Measurements from ENCODE around the gene PRR14L. TPM values are rescaled to one million over a fixed set of nuclear protein-coding genes. Genes with fewer than 3 reads are reported as not detected.
A peak's percentile ranks its signal among the peaks of the same experiment; 100 is the strongest.
"Not testable (repeated sequence)": the region's sequence is repeated elsewhere in the genome, so short reads cannot be mapped to it uniquely, and the experiment has no call there.

The PRR14L gene
- total and polyA plus RNA-seq, 7 experiments from 2014 or later, result 18.7 to 82.6 (median 46.9) TPM

- ChIA-PET POLR2A (no interaction called here), CTCF (no interaction called here)
- Mint-ChIP-seq H3K4me3 (no peak overlapping the region), H3K27ac (peak overlapping the region in 2 of 9 donors; percentile 5 to 10), H3K36me3 (peaks cover 12 to 33% (median 12%) of the 10 kb centered on the region in 5 donors), H3K9me3 (no peaks in the 10 kb centered on the region), H3K4me1 (peaks cover 0 to 6% (median 3%) of the 10 kb centered on the region in 7 donors), H3K27me3 (no peaks in the 10 kb centered on the region)
- Histone ChIP-seq H3K4me1 (ENCODE audit: control insufficient read depth in 2 of 2, insufficient read depth in 2 of 2, low read length in 2 of 2) (no peaks in the 10 kb centered on the region), H3K27me3 (ENCODE audit: control insufficient read depth in 2 of 2, insufficient read depth in 2 of 2, low read length in 2 of 2) (no peaks in the 10 kb centered on the region), H3K27ac (ENCODE audit: low read depth, low read length) (no peak overlapping the region), H3K36me3 (ENCODE audit: control insufficient read depth in 2 of 3, insufficient read depth in 3 of 3, low read length in 3 of 3) (peaks cover 0 to 35% (median 0%) of the 10 kb centered on the region in 3 experiments), H3K9me3 (ENCODE audit: control insufficient read depth in 2 of 3, low read length in 3 of 3) (no peaks in the 10 kb centered on the region), H3K4me3 (ENCODE audit: low read length) (no peak overlapping the region)
- intact Hi-C loops (cut with micrococcal nuclease), result no loop called here
- ATAC-seq (no peak), DNase-seq (no peak)
Observed at GRCh38 chr22:31682751-31683150, 67.2 kb downstream of the PRR14L start.

GRCh38 chr22:31681349-31682345, 68.3 kb downstream of the PRR14L start:
- peak overlapping the region in 3 of 9 donors; percentile 2 to 34 (median 25) for H3K27ac Mint-ChIP-seq
- ChIA-PET POLR2A (interaction anchor here (0.5 kb wide), 1 partner anchor 14 kb away, joined by 3 read pairs; no protein-coding TSS in a partner anchor), CTCF (no interaction called here)
- Histone ChIP-seq H3K4me1 (ENCODE audit: control insufficient read depth in 2 of 2, insufficient read depth in 2 of 2, low read length in 2 of 2) (no peaks in the 10 kb centered on the region), H3K36me3 (ENCODE audit: control insufficient read depth in 2 of 3, insufficient read depth in 3 of 3, low read length in 3 of 3) (peaks cover 0 to 30% (median 0%) of the 10 kb centered on the region in 3 experiments), H3K9me3 (ENCODE audit: control insufficient read depth in 2 of 3, low read length in 3 of 3) (no peaks in the 10 kb centered on the region), H3K27me3 (ENCODE audit: control insufficient read depth in 2 of 2, insufficient read depth in 2 of 2, low read length in 2 of 2) (no peaks in the 10 kb centered on the region), H3K4me3 (ENCODE audit: low read length) (no peak overlapping the region), H3K27ac (ENCODE audit: low read depth, low read length) (no peak overlapping the region)
- H3K9me3 Mint-ChIP-seq, result peaks cover 0 to 2% (median 0%) of the 10 kb centered on the region in 11 donors
- H3K4me1 Mint-ChIP-seq, result peaks cover 3 to 11% (median 7%) of the 10 kb centered on the region in 7 donors
- peaks cover 12 to 29% (median 12%) of the 10 kb centered on the region in 5 donors for H3K36me3 Mint-ChIP-seq
- intact Hi-C loops (cut with micrococcal nuclease), result no loop called here
- ATAC-seq (no peak), DNase-seq (no peak)
- H3K4me3 Mint-ChIP-seq, result no peak overlapping the region
- H3K27me3 Mint-ChIP-seq, result no peaks in the 10 kb centered on the region

GRCh38 chr22:31680861-31681341, 69.0 kb downstream of the PRR14L start:
- Histone ChIP-seq H3K27me3 (ENCODE audit: control insufficient read depth in 2 of 2, insufficient read depth in 2 of 2, low read length in 2 of 2) (no peaks in the 10 kb centered on the region), H3K4me1 (ENCODE audit: control insufficient read depth in 2 of 2, insufficient read depth in 2 of 2, low read length in 2 of 2) (no peaks in the 10 kb centered on the region), H3K4me3 (ENCODE audit: low read length) (no peak overlapping the region), H3K27ac (ENCODE audit: low read depth, low read length) (no peak overlapping the region), H3K36me3 (ENCODE audit: control insufficient read depth in 2 of 3, insufficient read depth in 3 of 3, low read length in 3 of 3) (peaks cover 0 to 29% (median 0%) of the 10 kb centered on the region in 3 experiments), H3K9me3 (ENCODE audit: control insufficient read depth in 2 of 3, low read length in 3 of 3) (no peaks in the 10 kb centered on the region)
- intact Hi-C loops (cut with micrococcal nuclease), result no loop called here
- peak overlapping the region in 2 of 9 donors; percentile 20 to 34 for H3K27ac Mint-ChIP-seq
- ATAC-seq (no peak), DNase-seq (no peak)
- H3K27me3 Mint-ChIP-seq, result no peaks in the 10 kb centered on the region
- ChIA-PET POLR2A (interaction anchor here (1.6 kb wide), 1 partner anchor 18 kb away, joined by 4 read pairs; no protein-coding TSS in a partner anchor), CTCF (no interaction called here)
- H3K4me1 Mint-ChIP-seq, result peaks cover 7 to 17% (median 10%) of the 10 kb centered on the region in 7 donors
- peaks cover 0 to 2% (median 0%) of the 10 kb centered on the region in 11 donors for H3K9me3 Mint-ChIP-seq
- H3K36me3 Mint-ChIP-seq, result peaks cover 12 to 29% (median 12%) of the 10 kb centered on the region in 5 donors
- H3K4me3 Mint-ChIP-seq, result no peak overlapping the region

- intact Hi-C loops (cut with micrococcal nuclease), result loop anchor here in 1 of 2 donors (5.0 kb wide), 1 partner anchor 74 kb away; the partner anchor contains the start of genes DEPDC5 and PRR14L
- Mint-ChIP-seq H3K4me1 (peaks cover 7 to 17% (median 10%) of the 10 kb centered on the region in 7 donors), H3K9me3 (peaks cover 0 to 2% (median 0%) of the 10 kb centered on the region in 11 donors), H3K27me3 (no peaks in the 10 kb centered on the region), H3K36me3 (peaks cover 0 to 8% (median 0%) of the 10 kb centered on the region in 5 donors), H3K4me3 (peak overlapping the region in 1 of 10 donors; percentile 7), H3K27ac (peak overlapping the region in 4 of 9 donors; percentile 11 to 90 (median 48))
- Histone ChIP-seq H3K4me3 (ENCODE audit: low read length) (no peak overlapping the region), H3K4me1 (ENCODE audit: control insufficient read depth in 2 of 2, insufficient read depth in 2 of 2, low read length in 2 of 2) (no peaks in the 10 kb centered on the region), H3K27me3 (ENCODE audit: control insufficient read depth in 2 of 2, insufficient read depth in 2 of 2, low read length in 2 of 2) (no peaks in the 10 kb centered on the region), H3K9me3 (ENCODE audit: control insufficient read depth in 2 of 3, low read length in 3 of 3) (no peaks in the 10 kb centered on the region), H3K36me3 (ENCODE audit: control insufficient read depth in 2 of 3, insufficient read depth in 3 of 3, low read length in 3 of 3) (peaks cover 0 to 11% (median 0%) of the 10 kb centered on the region in 3 experiments), H3K27ac (ENCODE audit: low read depth, low read length) (no peak overlapping the region)
- POLR2A ChIA-PET, result no interaction called here
- no peak for DNase-seq
- ATAC-seq, result no peak
- CTCF ChIA-PET, result interaction anchor here (1.1 kb wide), 1 partner anchor 17 kb away, joined by 3 read pairs; the partner anchor contains the start of gene PISD
Observed at GRCh38 chr22:31678748-31679147, 71.2 kb downstream of the PRR14L start.

- H3K9me3 Mint-ChIP-seq, result peaks cover 0 to 2% (median 0%) of the 10 kb centered on the region in 11 donors
- H3K4me1 Mint-ChIP-seq, result peaks cover 7 to 14% (median 10%) of the 10 kb centered on the region in 7 donors
- peak; percentile 83 to 90 (median 88) for DNase-seq
- peak; percentile 100 for ATAC-seq
- ChIA-PET POLR2A (interaction anchor here (0.6 to 3.5 kb wide), 11 partner anchors 11 to 275 kb away, joined by 3 to 30 read pairs (median 5); partner anchors contain the start of genes DEPDC5, PISD and PRR14L), CTCF (interaction anchor here (0.7 to 1.8 kb wide), 5 partner anchors 11 to 1913 kb away, joined by 3 to 11 read pairs (median 5); no protein-coding TSS in a partner anchor)
- H3K9me3 ChIP-seq (ENCODE audit: control insufficient read depth in 2 of 3, low read length in 3 of 3), result no peaks in the 10 kb centered on the region
- no peaks in the 10 kb centered on the region for H3K36me3 ChIP-seq (ENCODE audit: control insufficient read depth in 2 of 3, insufficient read depth in 3 of 3, low read length in 3 of 3)
- no peaks in the 10 kb centered on the region for H3K27me3 ChIP-seq (ENCODE audit: control insufficient read depth in 2 of 2, insufficient read depth in 2 of 2, low read length in 2 of 2)
- H3K4me3 ChIP-seq (ENCODE audit: low read length), result peak overlapping the region; percentile 98
- H3K4me1 ChIP-seq (ENCODE audit: control insufficient read depth in 2 of 2, insufficient read depth in 2 of 2, low read length in 2 of 2), result no peaks in the 10 kb centered on the region
- H3K27ac ChIP-seq (ENCODE audit: low read depth, low read length), result peak overlapping the region; percentile 74
- intact Hi-C loops (cut with micrococcal nuclease), result loop anchor here (1.0 to 5.0 kb wide), 4 partner anchors 14 to 76 kb away; partner anchors contain the start of genes PISD (in 2 of the 2), PRR14L (in 2 of the 2) and DEPDC5 (in 1 of the 2)
- H3K4me3 Mint-ChIP-seq, result peak overlapping the region; percentile 85 to 97 (median 94)
- peak overlapping the region; percentile 91 to 100 (median 98) for H3K27ac Mint-ChIP-seq
- H3K36me3 Mint-ChIP-seq, result peaks cover 0 to under 1% (median 0%) of the 10 kb centered on the region in 5 donors
- no peaks in the 10 kb centered on the region for H3K27me3 Mint-ChIP-seq
Observed at GRCh38 chr22:31676700-31677099, 73.2 kb downstream of the PRR14L start.

- H3K27me3 Mint-ChIP-seq; H3K36me3 Mint-ChIP-seq; H3K27ac Mint-ChIP-seq; CTCF ChIA-PET; H3K9me3 Mint-ChIP-seq; H3K4me3 ChIP-seq (ENCODE audit: low read length); H3K4me3 Mint-ChIP-seq; intact Hi-C loops (cut with micrococcal nuclease); H3K27ac ChIP-seq (ENCODE audit: low read depth, low read length); H3K36me3 ChIP-seq (ENCODE audit: control insufficient read depth in 2 of 3, insufficient read depth in 3 of 3, low read length in 3 of 3); H3K27me3 ChIP-seq (ENCODE audit: control insufficient read depth in 2 of 2, insufficient read depth in 2 of 2, low read length in 2 of 2); H3K9me3 ChIP-seq (ENCODE audit: control insufficient read depth in 2 of 3, low read length in 3 of 3); ATAC-seq; H3K4me1 ChIP-seq (ENCODE audit: control insufficient read depth in 2 of 2, insufficient read depth in 2 of 2, low read length in 2 of 2); DNase-seq: not testable (repeated sequence)
- POLR2A ChIA-PET, result interaction anchor here (0.7 kb wide), 1 partner anchor 1386 kb away, joined by 3 read pairs; no protein-coding TSS in a partner anchor
- peaks cover 7 to 14% (median 10%) of the 10 kb centered on the region in 7 donors for H3K4me1 Mint-ChIP-seq
Observed at GRCh38 chr22:31674219-31674618, 75.7 kb downstream of the PRR14L start.
